ENCODE results near the gene BMP8A.

GRCh38 chr1:39508266-39508665 lies 16.8 kb downstream of the BMP8A start:
- no peak for TF ChIP-seq CTCF (IDR thresholded peaks at IDR 0.05 in 2 of 3, conservative IDR thresholded peaks at IDR 0.05 in 1 of 3; ENCODE audit: control insufficient read depth in 2 of 3, extremely low read depth in 1 of 3, insufficient read depth in 1 of 3, low read depth in 3 of 3, low read length in 3 of 3)
- no peak for TF ChIP-seq MLLT1 (IDR thresholded peaks at IDR 0.05)
- no peak for TF ChIP-seq NFXL1 (IDR thresholded peaks at IDR 0.05; ENCODE audit: borderline replicate concordance)
- TF ChIP-seq LARP7 (IDR thresholded peaks at IDR 0.05) = no peak
- TF ChIP-seq SIX5 (IDR thresholded peaks at IDR 0.05; ENCODE audit: low read depth, low read length, severe bottlenecking) = no peak

Data from GM12878 (cell line).